ENCODE measurements around the gene ATP5F1B. TPM values are rescaled to one million over a fixed set of nuclear protein-coding genes. Genes with fewer than 3 reads are reported as not detected.

ATP5F1B gene
- total and polyA plus RNA-seq, 2 of the 8 experiments (the other 6 are each of a cell fraction or from before 2014, with no cell fraction given) = 900 to 1,522 TPM

GRCh38 chr12:56633468-56634241, 12.1 kb downstream of the ATP5F1B start:
- no peak for DNase-seq (ENCODE audit: low read depth in 1 of 2, low spot score in 2 of 2)
- no peak for TF ChIP-seq FOSL1 (IDR thresholded peaks at IDR 0.05; ENCODE audit: insufficient read depth, low read depth, low read length)
- TF ChIP-seq ATF2 (IDR thresholded peaks at IDR 0.05; ENCODE audit: low read length) = 0 out of 2 replicates have a peak, but pooled peaks have one; percentile 20
- no peak for TF ChIP-seq BRCA1 (IDR thresholded peaks at IDR 0.05; ENCODE audit: low read depth, low read length)
- TF ChIP-seq EZH2 (IDR thresholded peaks at IDR 0.05; ENCODE audit: low read depth, low read length, severe bottlenecking) = no peak
- TF ChIP-seq CBX5 (IDR thresholded peaks at IDR 0.05; ENCODE audit: low read depth, low read length) = no peak
- TF ChIP-seq TAF7 (optimal IDR thresholded peaks at IDR 0.05; ENCODE audit: borderline replicate concordance, low read depth, low read length) = no peak
- no peak for TF ChIP-seq CTBP2 (IDR thresholded peaks at IDR 0.05; ENCODE audit: borderline replicate concordance, insufficient read depth, insufficient read length, low read length)
- TF ChIP-seq SIN3A (conservative IDR thresholded peaks at IDR 0.05 in 1 of 2, IDR thresholded peaks at IDR 0.05 in 1 of 2; ENCODE audit: low read depth in 1 of 2, low read length in 2 of 2) = 0 out of 4 replicates have a peak, but pooled peaks of 1 of the 2 experiments have one; percentile 18

More at GRCh38 chr12:56633468-56634241, 12.1 kb downstream of the ATP5F1B start:
- Histone ChIP-seq H3K4me2 (ENCODE audit: insufficient read depth in 1 of 2, low read depth in 2 of 2, low read length in 2 of 2) (peak overlapping the region; percentile 98 to 99), H3K27me3 (replicated peaks in 1 of 4; ENCODE audit: control insufficient read depth in 3 of 4, extremely low read depth in 1 of 4, insufficient read depth in 3 of 4, low read length in 3 of 4) (no peaks in the 10 kb centered on the region), H2BK20ac (ENCODE audit: low read length) (no peak overlapping the region), H3K79me2 (ENCODE audit: control insufficient read depth in 1 of 2, insufficient read depth in 2 of 2, low read length in 2 of 2) (peaks cover 1 to 24% of the 10 kb centered on the region in 2 experiments), H3K27ac (ENCODE audit: low read depth, low read length) (no peak overlapping the region; the same call in 1 of the 2 replicates), H4K20me1 (replicated peaks in 1 of 2; ENCODE audit: control insufficient read depth in 1 of 2, insufficient read depth in 2 of 2, low read length in 2 of 2) (peaks cover under 1 to 2% of the 10 kb centered on the region in 2 experiments), H3K4me1 (replicated peaks in 1 of 4; ENCODE audit: control insufficient read depth in 3 of 4, insufficient read depth in 4 of 4, low read length in 3 of 4) (peaks cover 11 to 43% (median 31%) of the 10 kb centered on the region in 4 experiments), H3K18ac (ENCODE audit: extremely low read depth, low read length) (peak overlapping the region; percentile 51; the same call in 1 of the 2 replicates), H2AK5ac (ENCODE audit: low read depth, low read length) (0 out of 2 replicates have a peak overlapping the region, but pooled peaks have one; percentile 17), H3K9ac (replicated peaks in 1 of 4; ENCODE audit: extremely low read depth in 1 of 4, low read depth in 3 of 4, low read length in 3 of 4) (peak overlapping the region in 2 of 4 experiments; percentile 1 to 52; a peak in 1 of 7 replicates), H3K9me3 (ENCODE audit: insufficient read depth in 2 of 2, low read depth in 1 of 2, low read length in 1 of 2) (no peaks in the 10 kb centered on the region), H3K23me2 (ENCODE audit: low read depth, low read length) (peaks cover 22% of the 10 kb centered on the region), H2BK5ac (ENCODE audit: low read depth, low read length) (peak overlapping the region; percentile 87; the same call in 1 of the 2 replicates), H4K5ac (ENCODE audit: insufficient read length, low read depth, low read length) (peak overlapping the region; percentile 43), H3K56ac (replicated peaks; ENCODE audit: insufficient read length, low read depth, low read length) (no peak overlapping the region), H4K8ac (ENCODE audit: extremely low read depth, insufficient read depth, low read length) (no peak overlapping the region), H2BK120ac (replicated peaks; ENCODE audit: low read depth, low read length) (peak overlapping the region; percentile 27), H2BK15ac (ENCODE audit: low read length) (no peak overlapping the region; the same call in 1 of the 2 replicates), H3K4me3 (ENCODE audit: extremely low read depth in 1 of 4, insufficient read depth in 2 of 4, low read depth in 3 of 4, low read length in 4 of 4) (peak overlapping the region; percentile 86 to 90 (median 88)), H3K79me1 (ENCODE audit: low read depth, low read length) (no peaks in the 10 kb centered on the region), H4K91ac (replicated peaks; ENCODE audit: insufficient read length, low read length) (no peak overlapping the region), H3K14ac (ENCODE audit: insufficient read length) (no peak overlapping the region), H3K36me3 (ENCODE audit: control insufficient read depth in 2 of 4, insufficient read depth in 4 of 4, low read length in 3 of 4) (peaks cover 0 to 11% (median 10%) of the 10 kb centered on the region in 4 experiments; a peak in 6 of 8 replicates), H2AFZ (ENCODE audit: low read length) (no peak overlapping the region), H2BK12ac (ENCODE audit: low read depth, low read length) (peak overlapping the region; percentile 78; the same call in 1 of the 2 replicates), H3K23ac (ENCODE audit: insufficient read length) (no peak overlapping the region), H3K4ac (replicated peaks; ENCODE audit: insufficient read length, low read depth, low read length) (no peak overlapping the region)
- no peak for FAIRE-seq
- CTCF ChIA-PET (ENCODE audit: partially characterized antibody) = interaction anchor here (0.6 to 7.4 kb wide), 9 partner anchors 10 to 995 kb away, joined by 3 to 107 read pairs (median 5); partner anchors contain the start of gene ATP5F1B
- POLR2A ChIA-PET (ENCODE audit: partially characterized antibody) = interaction anchor here (0.6 to 5.8 kb wide), 13 partner anchors 9 to 475 kb away, joined by 3 to 60 read pairs (median 5); partner anchors contain the start of genes ATP5F1B, NACA, NEMP1 and PTGES3
- WGBS, 2 experiments (ENCODE audit: extremely low coverage in 1 of 2, insufficient coverage in 1 of 2, insufficient read length in 1 of 2, insufficient replicate concordance in 2 of 2, low coverage in 1 of 2, low lambda C conversion rate in 2 of 2, missing lambda C conversion rate in 1 of 2) = 37% methylated on average over 12 of the region's 12 CpGs; no CpG with 5 or more reads in 1 of the 2 experiments
